Fibroblast of lung (primary cell): ENCODE measurements around the gene RCAN3. TPM values are rescaled to one million over a fixed set of nuclear protein-coding genes. Genes with fewer than 3 reads are reported as not detected.

Experiments used
- DNase-seq, 2 donors: peaks; one replicate each; pipeline versions ENCODE4 v3.0.0 to v3.0.0-alpha.2; 2010; ENCODE audit warnings: low read depth in 2 of 2
- H2AFZ ChIP-seq: 2 replicates; pipeline ENCODE4 v1.5.1; 2012; ENCODE audit warnings: low read length, control low read depth, inconsistent platforms
- H3K27ac ChIP-seq: 2 replicates; pipeline ENCODE4 v1.5.1; 2011; ENCODE audit warnings: low read length, control low read depth; ENCODE audit not compliant: insufficient read depth
- H3K27me3 ChIP-seq: 2 replicates; pipeline ENCODE4 v1.5.1; 2011; ENCODE audit warnings: mild to moderate bottlenecking, low read length; ENCODE audit not compliant: control insufficient read depth, insufficient read depth
- H3K36me3 ChIP-seq: 2 replicates; pipeline ENCODE4 v1.5.1; 2011; ENCODE audit warnings: low read length; ENCODE audit not compliant: control insufficient read depth, insufficient read depth
- H3K4me1 ChIP-seq: 2 replicates; pipeline ENCODE4 v1.5.1; 2011; ENCODE audit warnings: low read length; ENCODE audit not compliant: control insufficient read depth, insufficient read depth; ENCODE audit errors: extremely low read depth
- H3K4me2 ChIP-seq: 2 replicates; pipeline ENCODE4 v1.5.1; 2011; ENCODE audit warnings: low read length, control low read depth; ENCODE audit not compliant: insufficient read depth; ENCODE audit errors: extremely low read depth
- H3K4me3 ChIP-seq, 4 experiments: fragments of 200-600 bp in 1 of 4; sonication (generic) in 1 of 4; replicated peaks in 1 of 4; 2 replicates each; pipeline ENCODE4 v1.5.1; 2011 to 2016; ENCODE audit warnings: low read length in 4 of 4, low read depth in 3 of 4, mild to moderate bottlenecking in 3 of 4, control low read depth in 2 of 4, inconsistent platforms in 1 of 4, mixed read lengths in 1 of 4; ENCODE audit not compliant: insufficient read depth in 1 of 4; ENCODE audit errors: control extremely low read depth in 1 of 4
- H3K79me2 ChIP-seq: 2 replicates; pipeline ENCODE4 v1.5.1; 2012; ENCODE audit warnings: mild to moderate bottlenecking, low read length, inconsistent platforms; ENCODE audit not compliant: control insufficient read depth, insufficient read depth
- H3K9ac ChIP-seq: 2 replicates; pipeline ENCODE4 v1.5.1; 2011; ENCODE audit warnings: mild to moderate bottlenecking, low read length, control low read depth; ENCODE audit not compliant: insufficient read depth
- H3K9me3 ChIP-seq: 2 replicates; pipeline ENCODE4 v1.5.1; 2012; ENCODE audit warnings: low read depth, low read length; ENCODE audit not compliant: control insufficient read depth, insufficient read depth
- H4K20me1 ChIP-seq: 2 replicates; pipeline ENCODE4 v1.5.1; 2011; ENCODE audit warnings: low read length; ENCODE audit not compliant: control insufficient read depth, insufficient read depth; ENCODE audit errors: extremely low read depth
- CTCF ChIP-seq, 2 donors: IDR thresholded peaks in 1 of 2; conservative IDR thresholded peaks in 1 of 2; 1 replicate in 1 of 2; 2 replicates in 1 of 2; pipeline ENCODE4 v1.5.1; 2011 to 2012; ENCODE audit warnings: low read length in 2 of 2, control low read depth in 1 of 2, inconsistent platforms in 1 of 2, low read depth in 1 of 2, mild to moderate bottlenecking in 1 of 2
- EZH2 ChIP-seq: IDR thresholded peaks from 2 replicates; pipeline ENCODE4 v1.5.1; 2012; ENCODE audit warnings: low read length, control low read depth, mild to moderate bottlenecking; ENCODE audit errors: missing control alignments
- polyA plus RNA-seq, 2 donors: library from polyadenylated mRNA; depleted of rRNA in 1 of 2; stranded (reverse) in 1 of 2; unstranded in 1 of 2; fragments of >200 nt; gene quantifications; 2 replicates each; pipeline ENCODE4 v1.2.1, GENCODE V29; 2011 to 2012; ENCODE audit warnings: missing spikeins in 1 of 2
- total RNA-seq: library from RNA; depleted of rRNA; stranded (reverse); fragments of >200 nt; gene quantifications from 2 replicates; pipeline ENCODE4 v1.2.1, GENCODE V29; 2014

The RCAN3 gene
- total and polyA plus RNA-seq, 2 donors (not counting 1 experiment from before 2014, with no cell fraction given): 5.0 to 17.3 TPM

GRCh38 chr1:24468685-24469316, 33.8 kb upstream of the RCAN3 start:
- no peak for DNase-seq
- no peak overlapping the region for H3K4me3 ChIP-seq
- TF ChIP-seq CTCF (conservative IDR thresholded peaks at IDR 0.05 in 1 of 2, IDR thresholded peaks at IDR 0.05 in 1 of 2; ENCODE audit: low read depth in 1 of 2, low read length in 2 of 2): no peak
- TF ChIP-seq EZH2: no peak

GRCh38 chr1:24470592-24470991, 32.0 kb upstream of the RCAN3 start:
- H3K27me3 ChIP-seq: no peaks in the 10 kb centered on the region
- H3K9ac ChIP-seq: no peak overlapping the region
- H3K36me3 ChIP-seq: no peaks in the 10 kb centered on the region
- no peaks in the 10 kb centered on the region for H3K79me2 ChIP-seq
- H3K4me3 ChIP-seq: no peak overlapping the region
- TF ChIP-seq EZH2 (no peak), CTCF (conservative IDR thresholded peaks at IDR 0.05 in 1 of 2, IDR thresholded peaks at IDR 0.05 in 1 of 2; ENCODE audit: low read depth in 1 of 2, low read length in 2 of 2) (no peak)
- no peaks in the 10 kb centered on the region for H4K20me1 ChIP-seq
- H2AFZ ChIP-seq: no peak overlapping the region
- no peaks in the 10 kb centered on the region for H3K9me3 ChIP-seq
- H3K27ac ChIP-seq: no peak overlapping the region
- H3K4me1 ChIP-seq: no peaks in the 10 kb centered on the region
- no peak overlapping the region for H3K4me2 ChIP-seq
- DNase-seq: no peak

More at GRCh38 chr1:24468685-24469316, 33.8 kb upstream of the RCAN3 start:
- no peak overlapping the region for H3K27ac ChIP-seq
- peaks cover 5% of the 10 kb centered on the region for H3K36me3 ChIP-seq
- no peaks in the 10 kb centered on the region for H3K9me3 ChIP-seq
- H3K9ac ChIP-seq: no peak overlapping the region
- no peaks in the 10 kb centered on the region for H3K27me3 ChIP-seq
- no peaks in the 10 kb centered on the region for H4K20me1 ChIP-seq
- H3K4me1 ChIP-seq: no peaks in the 10 kb centered on the region
- no peak overlapping the region for H3K4me2 ChIP-seq
- no peaks in the 10 kb centered on the region for H3K79me2 ChIP-seq
- H2AFZ ChIP-seq: no peak overlapping the region

- Histone ChIP-seq H4K20me1 (no peaks in the 10 kb centered on the region), H3K36me3 (no peaks in the 10 kb centered on the region), H2AFZ (no peak overlapping the region), H3K79me2 (no peaks in the 10 kb centered on the region), H3K9ac (no peak overlapping the region), H3K4me2 (no peak overlapping the region), H3K9me3 (no peaks in the 10 kb centered on the region), H3K27ac (no peak overlapping the region), H3K27me3 (no peaks in the 10 kb centered on the region), H3K4me3 (no peak overlapping the region), H3K4me1 (no peaks in the 10 kb centered on the region)
- no peak for DNase-seq
- TF ChIP-seq CTCF (conservative IDR thresholded peaks at IDR 0.05 in 1 of 2, IDR thresholded peaks at IDR 0.05 in 1 of 2; ENCODE audit: low read depth in 1 of 2, low read length in 2 of 2) (no peak), EZH2 (no peak)
Measured at GRCh38 chr1:24472527-24473251, 29.9 kb upstream of the RCAN3 start.
